Thyroid gland (tissue), 4 donors: ENCODE measurements around the gene ELF5. TPM values are rescaled to one million over a fixed set of nuclear protein-coding genes. Genes with fewer than 3 reads are reported as not detected.

Source experiments
- DNase-seq, 2 donors: peaks; one replicate each; pipeline ENCODE4 v3.0.0-alpha.2; 2019
- H3K27ac ChIP-seq, 3 donors: fragments of 200-600 bp; sonication (generic); 1 replicate in 2 of 3; 2 replicates in 1 of 3; pipeline ENCODE4 v1.5.1; 2016 to 2019; ENCODE audit warnings: mild to moderate bottlenecking in 1 of 3, moderate library complexity in 1 of 3
- H3K27me3 ChIP-seq: fragments of 200-600 bp; sonication (generic); one replicate; pipeline ENCODE4 v1.5.1; 2019
- H3K36me3 ChIP-seq, 2 donors: fragments of 200-600 bp; sonication (generic); one replicate each; pipeline ENCODE4 v1.5.1; 2016 to 2019
- H3K4me1 ChIP-seq, 2 donors: fragments of 200-600 bp; sonication (generic); one replicate each; pipeline ENCODE4 v1.5.1; 2017 to 2019
- H3K4me3 ChIP-seq, 3 donors: fragments of 200-600 bp; sonication (generic); replicated peaks in 1 of 3; 1 replicate in 2 of 3; 2 replicates in 1 of 3; pipeline ENCODE4 v1.5.1; 2016; ENCODE audit warnings: mild to moderate bottlenecking in 1 of 3
- H3K9me3 ChIP-seq: fragments of 200-600 bp; sonication (generic); one replicate; pipeline ENCODE4 v1.5.1; 2017
- POLR2A ChIP-seq, 2 donors: fragments of 450-650 bp; IDR thresholded peaks; one replicate each; pipeline ENCODE4 v1.6.1; 2017; ENCODE audit warnings: antibody characterized with exemption in 2 of 2, mild to moderate bottlenecking in 2 of 2, moderate library complexity in 1 of 2
- WGBS, 2 donors: methylation state at CpG; one replicate each; pipeline ENCODE4 v1.1.5; 2017; 5-methylcytosine and 5-hydroxymethylcytosine counted together
- intact Hi-C: fragments of 100-400 bp; cut with DNase I; formaldehyde crosslinking; loops from one replicate; pipeline ENCODE4 v1.15.1; 2023
- total RNA-seq, 4 donors: library from RNA; depleted of rRNA; stranded (reverse); fragments of >200 nt; gene quantifications; one replicate each; pipeline ENCODE4 v1.2.3, GENCODE V29; 2016
- TF ChIP-seq, protein P1 (sequence below), 6 experiments: fragments of 200-600 bp in 3 of 6; fragments of 450-650 bp in 3 of 6; sonication (generic) in 3 of 6; IDR thresholded peaks; one replicate each; pipeline ENCODE4 v1.5.1; 2016 to 2019; ENCODE audit warnings: antibody characterized with exemption in 6 of 6, mild to moderate bottlenecking in 2 of 6, inconsistent platforms in 1 of 6, moderate library complexity in 1 of 6

Gene ELF5
- total RNA-seq, 4 donors from 2014 or later = not detected

- H3K36me3 ChIP-seq = no peaks in the 10 kb centered on the region
- intact Hi-C loops = no loop called here
- no peak for DNase-seq
- no peaks in the 10 kb centered on the region for H3K27me3 ChIP-seq
- H3K27ac ChIP-seq = no peak overlapping the region
- H3K4me1 ChIP-seq = peaks cover 1 to 10% of the 10 kb centered on the region in 2 donors
- no peak overlapping the region for H3K4me3 ChIP-seq
- no peak for TF ChIP-seq POLR2A (IDR thresholded peaks at IDR 0.05)
- TF ChIP-seq, protein P1, sequence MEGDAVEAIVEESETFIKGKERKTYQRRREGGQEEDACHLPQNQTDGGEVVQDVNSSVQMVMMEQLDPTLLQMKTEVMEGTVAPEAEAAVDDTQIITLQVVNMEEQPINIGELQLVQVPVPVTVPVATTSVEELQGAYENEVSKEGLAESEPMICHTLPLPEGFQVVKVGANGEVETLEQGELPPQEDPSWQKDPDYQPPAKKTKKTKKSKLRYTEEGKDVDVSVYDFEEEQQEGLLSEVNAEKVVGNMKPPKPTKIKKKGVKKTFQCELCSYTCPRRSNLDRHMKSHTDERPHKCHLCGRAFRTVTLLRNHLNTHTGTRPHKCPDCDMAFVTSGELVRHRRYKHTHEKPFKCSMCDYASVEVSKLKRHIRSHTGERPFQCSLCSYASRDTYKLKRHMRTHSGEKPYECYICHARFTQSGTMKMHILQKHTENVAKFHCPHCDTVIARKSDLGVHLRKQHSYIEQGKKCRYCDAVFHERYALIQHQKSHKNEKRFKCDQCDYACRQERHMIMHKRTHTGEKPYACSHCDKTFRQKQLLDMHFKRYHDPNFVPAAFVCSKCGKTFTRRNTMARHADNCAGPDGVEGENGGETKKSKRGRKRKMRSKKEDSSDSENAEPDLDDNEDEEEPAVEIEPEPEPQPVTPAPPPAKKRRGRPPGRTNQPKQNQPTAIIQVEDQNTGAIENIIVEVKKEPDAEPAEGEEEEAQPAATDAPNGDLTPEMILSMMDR (IDR thresholded peaks at IDR 0.05) = no peak
- 74 to 77% methylated on average over 2 to 3 of the region's 3 CpGs for WGBS, 2 donors
- H3K9me3 ChIP-seq = no peaks in the 10 kb centered on the region
Observed at GRCh38 chr11:34552270-34552669, 38.7 kb upstream of the ELF5 start.

- Histone ChIP-seq H3K4me1 (peaks cover 7 to 21% of the 10 kb centered on the region in 2 donors), H3K9me3 (no peaks in the 10 kb centered on the region), H3K36me3 (no peaks in the 10 kb centered on the region), H3K4me3 (no peak overlapping the region), H3K27ac (peak overlapping the region; percentile 29 to 30 (median 29)), H3K27me3 (no peaks in the 10 kb centered on the region)
- TF ChIP-seq POLR2A (IDR thresholded peaks at IDR 0.05) = no peak
- TF ChIP-seq, protein P1 (IDR thresholded peaks at IDR 0.05) = no peak
- peak; percentile 47 to 69 for DNase-seq
- 21 to 26% methylated on average over 5 of the region's 5 CpGs for WGBS, 2 donors
- intact Hi-C loops = no loop called here
Observed at GRCh38 chr11:34549271-34549670, 35.7 kb upstream of the ELF5 start.

DNA sequence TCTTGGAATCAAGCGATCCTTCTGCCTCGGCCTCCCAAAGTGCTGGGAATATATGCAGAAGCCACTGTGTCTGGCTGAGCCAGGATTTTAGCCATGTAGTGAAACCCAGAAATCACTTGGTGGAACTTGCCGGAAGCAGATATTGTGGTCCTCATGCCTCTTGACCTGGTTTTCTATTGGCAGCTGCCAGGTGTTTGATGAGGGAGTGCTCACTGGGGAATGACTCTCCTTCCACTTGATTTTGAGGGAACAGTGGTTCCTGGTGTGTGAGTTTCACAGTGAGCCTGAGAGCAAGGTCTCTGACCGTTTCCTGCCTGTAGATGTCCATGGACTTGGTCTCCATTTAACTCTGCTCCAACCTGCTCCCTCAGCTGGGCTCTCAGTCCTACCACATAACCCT, 34.7 kb upstream of the ELF5 start:
- no peaks in the 10 kb centered on the region for H3K27me3 ChIP-seq
- intact Hi-C loops = no loop called here
- no peak for TF ChIP-seq POLR2A (IDR thresholded peaks at IDR 0.05)
- TF ChIP-seq, protein P1 (IDR thresholded peaks at IDR 0.05) = no peak
- H3K36me3 ChIP-seq = no peaks in the 10 kb centered on the region
- 60 to 84% methylated on average over 4 of the region's 4 CpGs for WGBS, 2 donors
- H3K4me3 ChIP-seq = no peak overlapping the region
- H3K9me3 ChIP-seq = no peaks in the 10 kb centered on the region
- H3K27ac ChIP-seq = peak overlapping the region; percentile 29 to 30 (median 29)
- H3K4me1 ChIP-seq = peaks cover 7 to 21% of the 10 kb centered on the region in 2 donors
- DNase-seq = peak; percentile 62 to 63

DNA sequence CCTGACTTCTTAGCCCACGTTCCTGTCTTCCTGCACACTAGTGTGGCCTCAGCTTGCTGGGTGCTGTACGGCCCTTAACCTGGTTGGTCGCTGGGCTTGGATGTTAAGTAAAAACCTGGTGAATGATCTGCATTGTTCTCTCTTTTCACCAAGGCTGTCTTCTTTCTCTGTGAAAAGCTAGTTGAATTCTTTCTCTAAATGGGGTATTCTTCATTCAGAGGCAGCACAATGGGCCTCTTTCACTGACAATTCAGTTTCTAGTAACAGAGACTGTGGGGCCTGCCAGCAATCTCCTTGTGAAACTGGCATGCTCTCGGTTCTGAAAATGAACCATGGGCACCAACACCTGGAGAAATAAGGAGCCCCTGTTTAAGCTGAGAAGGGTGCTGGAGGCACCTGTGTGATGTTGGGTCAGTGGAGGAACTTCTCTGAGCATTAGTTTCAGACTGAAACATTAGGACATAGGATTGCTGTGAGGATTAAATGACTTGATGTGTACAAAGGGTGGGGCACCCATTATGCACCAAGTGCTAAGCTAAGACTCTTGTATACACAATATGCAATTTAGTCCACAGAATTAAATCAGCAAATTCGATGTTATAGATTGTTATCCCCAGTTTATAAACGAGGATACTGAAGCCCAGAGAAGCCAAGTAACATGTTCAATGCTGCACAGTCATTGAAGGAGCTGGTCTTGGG, 33.1 kb upstream of the ELF5 start:
- TF ChIP-seq, protein P1 (IDR thresholded peaks at IDR 0.05) = no peak
- no peak for TF ChIP-seq POLR2A (IDR thresholded peaks at IDR 0.05)
- intact Hi-C loops = no loop called here
- 60 to 69% methylated on average over 6 of the region's 6 CpGs for WGBS, 2 donors
- Histone ChIP-seq H3K4me3 (no peak overlapping the region), H3K9me3 (no peaks in the 10 kb centered on the region), H3K27me3 (no peaks in the 10 kb centered on the region), H3K4me1 (peaks cover 7 to 21% of the 10 kb centered on the region in 2 donors), H3K36me3 (no peaks in the 10 kb centered on the region), H3K27ac (no peak overlapping the region)
- peak in 1 of 2 donors; percentile 9 for DNase-seq

GRCh38 chr11:34542089-34542488, 28.5 kb upstream of the ELF5 start:
- Histone ChIP-seq H3K27ac (no peak overlapping the region), H3K4me1 (peaks cover 7 to 12% of the 10 kb centered on the region in 2 donors), H3K9me3 (no peaks in the 10 kb centered on the region), H3K36me3 (no peaks in the 10 kb centered on the region), H3K27me3 (no peaks in the 10 kb centered on the region), H3K4me3 (no peak overlapping the region)
- no peak for DNase-seq
- TF ChIP-seq, protein P1 (IDR thresholded peaks at IDR 0.05) = no peak
- no peak for TF ChIP-seq POLR2A (IDR thresholded peaks at IDR 0.05)
- intact Hi-C loops = no loop called here
